Glomerular visceral epithelial cell (primary cell): Measurements from ENCODE around the gene PLEKHN1.
A peak's percentile ranks its signal among the peaks of the same experiment; 100 is the strongest.

ENCODE experiments used
- DNase-seq: peaks from one replicate; pipeline ENCODE4 v3.0.0-alpha.2; 2016; ENCODE audit errors: extremely low spot score

Gene PLEKHN1

DNA sequence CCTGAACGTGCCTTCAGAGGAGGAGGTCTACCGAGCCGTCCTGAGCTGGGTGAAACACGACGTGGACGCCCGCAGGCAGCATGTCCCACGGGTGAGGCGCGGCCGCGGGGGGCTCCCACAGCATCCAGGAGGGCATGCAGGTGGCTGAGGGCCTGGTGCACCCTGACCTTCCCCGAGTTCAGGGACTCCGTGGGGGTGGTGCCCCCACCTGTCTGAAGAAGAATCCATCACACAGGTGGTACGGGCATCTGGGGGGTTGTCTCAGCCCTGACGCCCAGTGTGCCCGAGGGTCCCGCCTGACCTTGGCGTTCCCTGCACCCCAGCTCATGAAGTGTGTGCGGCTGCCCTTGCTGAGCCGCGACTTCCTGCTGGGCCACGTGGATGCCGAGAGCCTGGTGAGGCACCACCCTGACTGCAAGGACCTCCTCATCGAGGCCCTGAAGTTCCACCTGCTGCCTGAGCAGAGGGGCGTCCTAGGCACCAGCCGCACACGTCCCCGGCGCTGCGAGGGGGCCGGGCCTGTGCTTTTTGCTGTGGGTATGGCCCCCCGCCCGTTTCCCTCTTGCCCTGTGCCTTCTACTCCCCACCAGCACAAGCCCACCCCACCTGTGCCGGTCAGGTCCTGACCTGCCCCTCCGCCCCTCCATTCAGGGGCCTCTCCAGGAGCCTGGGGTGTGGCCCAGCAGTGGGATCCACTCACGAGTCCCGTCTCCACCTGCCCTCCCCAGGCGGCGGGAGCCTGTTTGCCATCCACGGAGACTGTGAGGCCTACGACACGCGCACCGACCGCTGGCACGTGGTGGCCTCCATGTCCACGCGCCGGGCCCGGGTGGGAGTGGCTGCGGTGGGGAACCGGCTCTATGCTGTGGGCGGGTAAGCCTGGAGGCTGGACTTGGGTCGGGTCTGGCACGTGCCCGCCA, 3.6 kb upstream of the PLEKHN1 start:
- no peak for DNase-seq

DNA sequence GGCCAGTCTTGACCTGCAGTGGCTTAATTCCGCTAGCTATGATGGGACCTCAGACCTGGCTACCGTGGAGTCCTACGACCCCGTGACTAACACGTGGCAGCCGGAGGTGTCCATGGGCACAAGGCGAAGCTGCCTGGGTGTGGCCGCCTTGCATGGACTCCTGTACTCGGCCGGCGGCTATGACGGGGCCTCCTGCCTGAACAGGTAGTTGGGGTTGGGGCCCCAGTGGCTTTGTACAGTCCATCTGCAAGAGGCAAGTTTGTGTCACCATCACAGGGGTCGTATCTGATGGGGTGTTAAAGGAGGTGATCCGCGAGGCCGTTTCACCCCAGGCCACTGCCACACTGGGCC, 3.0 kb upstream of the PLEKHN1 start:
- no peak for DNase-seq

DNA sequence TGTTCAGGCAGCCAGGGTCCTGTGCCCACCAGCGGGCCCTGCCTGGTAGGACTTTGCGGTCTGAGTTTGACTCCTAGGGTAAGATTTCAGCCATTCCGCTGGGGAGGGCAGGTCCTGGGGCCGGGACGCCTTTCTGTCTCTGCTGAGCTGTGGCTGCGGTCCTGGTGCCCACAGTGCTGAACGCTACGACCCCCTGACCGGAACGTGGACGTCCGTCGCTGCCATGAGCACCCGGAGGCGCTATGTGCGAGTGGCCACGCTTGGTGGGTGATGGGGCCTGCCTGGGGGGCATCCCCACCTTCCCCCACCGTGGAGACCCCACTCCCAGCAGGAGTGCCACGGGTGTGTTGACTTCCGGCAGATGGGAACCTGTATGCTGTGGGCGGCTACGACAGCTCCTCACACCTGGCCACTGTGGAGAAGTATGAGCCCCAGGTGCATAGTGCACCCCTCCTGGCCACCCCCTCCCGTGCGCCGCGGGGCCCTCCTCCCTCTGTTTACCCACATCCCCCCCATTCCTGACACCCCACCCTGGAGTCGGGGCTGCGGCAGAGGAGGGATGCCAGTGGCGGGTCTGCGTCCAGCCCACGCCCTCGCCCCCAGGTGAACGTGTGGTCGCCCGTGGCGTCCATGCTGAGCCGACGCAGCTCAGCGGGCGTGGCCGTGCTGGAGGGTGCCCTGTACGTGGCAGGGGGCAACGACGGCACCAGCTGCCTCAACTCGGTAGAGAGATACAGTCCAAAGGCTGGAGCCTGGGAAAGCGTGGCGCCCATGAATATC, 2.3 kb upstream of the PLEKHN1 start:
- DNase-seq = no peak

DNA sequence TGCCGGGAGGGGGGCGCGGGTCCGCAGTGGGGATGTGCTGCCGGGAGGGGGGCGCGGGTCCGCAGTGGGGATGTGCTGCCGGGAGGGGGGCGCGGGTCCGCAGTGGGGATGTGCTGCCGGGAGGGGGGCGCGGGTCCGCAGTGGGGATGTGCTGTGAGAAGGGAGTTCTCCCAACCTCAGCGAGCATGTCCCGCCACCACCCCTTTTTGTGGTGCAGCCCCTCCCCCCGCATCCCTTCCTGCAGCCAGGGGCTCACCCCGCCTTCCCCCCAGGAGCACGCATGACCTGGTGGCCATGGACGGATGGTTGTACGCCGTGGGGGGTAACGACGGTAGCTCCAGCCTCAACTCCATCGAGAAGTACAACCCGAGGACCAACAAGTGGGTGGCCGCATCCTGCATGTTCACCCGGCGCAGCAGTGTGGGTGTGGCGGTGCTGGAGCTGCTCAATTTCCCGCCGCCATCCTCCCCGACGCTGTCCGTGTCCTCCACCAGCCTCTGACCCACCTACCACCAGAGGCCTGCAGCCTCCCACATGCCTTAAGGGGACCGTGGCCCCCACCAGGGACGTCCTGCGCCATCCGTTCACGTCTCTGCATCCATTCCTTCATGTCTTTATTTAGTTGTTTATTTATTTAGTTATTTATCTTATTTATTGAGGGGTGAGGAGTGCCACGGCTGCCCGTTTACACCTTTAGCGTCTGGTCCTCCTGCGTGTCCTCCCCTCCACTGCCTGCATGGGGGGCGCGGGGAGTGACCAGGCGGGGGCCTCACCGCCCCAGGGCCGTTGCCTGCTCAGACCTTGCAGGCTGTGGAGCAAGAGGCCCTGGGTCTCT, 1.4 kb upstream of the PLEKHN1 start:
- DNase-seq = no peak

DNA sequence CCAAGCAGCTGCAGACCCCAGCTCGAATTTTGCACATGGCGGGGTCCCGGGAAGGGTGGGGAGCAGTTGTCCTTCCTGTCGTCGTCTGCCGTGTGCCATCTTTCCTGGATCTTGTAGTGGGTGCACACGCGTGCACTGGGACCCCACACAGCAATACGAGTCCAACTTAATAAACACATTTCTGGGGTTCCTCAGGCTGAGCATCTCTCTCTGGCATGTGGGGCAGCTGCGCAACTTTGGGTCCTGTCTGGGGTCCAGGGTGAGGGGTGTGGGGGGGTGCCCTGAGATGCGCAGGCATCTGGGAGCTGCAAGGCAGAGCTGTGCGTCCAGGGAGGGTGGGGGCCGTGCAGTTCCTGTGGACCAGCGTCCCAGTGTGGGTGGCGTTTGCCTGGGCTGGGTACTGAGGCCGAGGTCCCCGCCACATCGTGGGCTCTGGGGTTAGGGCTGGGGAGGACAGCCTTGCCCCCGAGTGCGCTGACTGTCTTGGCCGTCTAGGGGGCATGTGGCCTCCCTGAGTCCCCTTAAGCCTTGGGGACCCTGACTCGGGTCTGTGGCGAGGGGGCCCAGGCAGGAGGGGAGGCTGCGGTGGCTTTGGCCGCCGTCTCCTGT, 652 bp upstream of the PLEKHN1 start:
- no peak for DNase-seq

DNA sequence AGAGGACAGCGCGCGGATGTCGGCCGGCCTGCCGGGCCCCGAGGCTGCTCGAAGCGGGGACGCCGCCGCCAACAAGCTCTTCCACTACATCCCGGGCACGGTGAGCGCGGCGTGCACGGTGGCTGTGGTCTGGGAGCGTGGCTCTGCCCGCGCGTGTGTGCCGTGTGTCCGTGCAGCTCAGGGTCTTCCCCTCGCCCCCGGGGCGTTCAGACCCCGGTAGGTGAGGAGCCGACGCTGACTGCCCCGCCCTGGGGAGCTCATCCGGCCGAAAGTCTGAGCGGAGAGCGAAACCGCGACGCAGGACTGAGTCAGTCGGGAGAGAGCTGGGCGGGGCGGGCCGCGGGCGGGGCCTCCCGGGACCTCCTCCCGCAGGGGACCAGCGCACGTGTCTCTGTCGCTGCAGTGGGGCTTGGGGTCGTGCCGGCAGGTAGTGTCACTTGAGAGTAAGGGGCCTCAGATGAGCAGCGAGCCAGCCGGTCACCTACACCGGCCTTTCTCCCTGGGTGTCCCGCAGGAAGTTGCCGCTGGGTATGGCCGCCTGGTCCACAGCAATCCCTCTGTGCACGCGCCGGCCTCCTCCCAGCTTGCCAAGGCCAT, 520 bp downstream of the PLEKHN1 start:
- peak; percentile 80 for DNase-seq

DNA sequence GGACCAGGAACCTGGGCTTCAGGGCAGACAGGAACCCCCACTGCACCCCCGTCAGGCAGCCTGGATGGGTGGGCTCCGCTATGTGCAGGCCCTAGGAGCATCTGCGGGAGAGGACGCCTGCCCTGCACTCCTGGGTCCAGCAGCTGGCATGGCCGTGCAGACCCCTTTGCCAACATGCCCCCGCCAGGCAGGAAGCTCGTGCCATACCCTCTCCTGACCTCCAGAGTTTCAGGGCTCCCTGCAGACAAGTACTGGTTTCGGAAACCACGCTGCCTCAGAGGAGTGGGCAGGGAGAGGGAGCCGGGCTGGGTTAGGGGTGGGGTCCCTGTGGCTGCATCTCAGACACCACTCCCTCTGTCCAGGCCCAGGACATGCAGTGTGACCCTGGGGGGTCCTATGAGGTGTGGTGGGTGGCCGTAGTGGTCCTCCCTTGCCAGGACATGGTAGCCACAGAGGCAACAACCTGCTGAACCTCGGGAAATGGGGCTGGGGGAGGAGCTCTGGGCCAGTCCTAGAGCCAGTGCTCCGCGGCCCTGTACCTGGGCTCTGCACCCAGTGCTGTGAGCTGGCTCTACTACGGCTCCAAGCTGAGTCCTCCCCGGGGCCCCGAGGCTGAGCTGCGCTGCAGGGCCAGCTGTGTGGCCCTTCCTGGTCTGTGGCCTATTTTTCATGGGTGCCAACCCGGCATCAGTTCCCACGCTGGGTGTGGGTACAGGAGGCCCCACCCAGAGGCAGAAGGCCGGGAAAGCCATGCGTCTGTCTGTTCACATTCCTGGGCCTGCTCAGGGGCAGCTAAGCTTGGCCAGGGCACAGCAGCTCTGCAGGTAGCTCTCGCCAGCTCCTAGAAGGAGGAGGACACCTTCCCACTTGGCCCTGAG, 1.4 kb downstream of the PLEKHN1 start:
- DNase-seq = no peak

DNA sequence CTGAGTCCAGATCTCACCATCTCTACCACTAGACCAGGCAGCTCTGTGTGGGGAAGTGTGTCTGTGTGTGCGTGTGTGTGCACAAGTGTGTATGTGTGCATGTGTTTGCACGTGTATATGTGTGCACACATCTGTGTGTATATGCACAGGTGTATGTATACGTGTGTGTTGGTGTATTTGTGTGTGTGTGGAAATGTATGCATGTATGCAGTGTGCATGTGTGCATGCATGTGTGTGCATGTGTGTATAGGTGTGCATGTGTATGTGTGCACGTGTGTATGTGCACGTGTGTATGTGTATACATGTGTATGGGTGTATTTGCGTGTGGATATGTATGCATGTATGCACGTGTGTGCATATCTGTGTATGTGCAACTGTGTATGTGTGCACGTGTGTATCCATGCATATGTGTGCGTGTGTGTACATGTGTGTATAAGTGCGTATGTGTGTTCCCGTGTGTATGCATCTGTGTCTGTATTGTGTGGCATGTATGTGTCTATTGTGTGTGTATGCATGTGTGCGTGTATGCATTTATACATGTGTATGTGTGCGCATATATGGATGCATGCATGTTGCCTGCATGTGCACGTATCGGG, 3.1 kb downstream of the PLEKHN1 start:
- DNase-seq = no peak

DNA sequence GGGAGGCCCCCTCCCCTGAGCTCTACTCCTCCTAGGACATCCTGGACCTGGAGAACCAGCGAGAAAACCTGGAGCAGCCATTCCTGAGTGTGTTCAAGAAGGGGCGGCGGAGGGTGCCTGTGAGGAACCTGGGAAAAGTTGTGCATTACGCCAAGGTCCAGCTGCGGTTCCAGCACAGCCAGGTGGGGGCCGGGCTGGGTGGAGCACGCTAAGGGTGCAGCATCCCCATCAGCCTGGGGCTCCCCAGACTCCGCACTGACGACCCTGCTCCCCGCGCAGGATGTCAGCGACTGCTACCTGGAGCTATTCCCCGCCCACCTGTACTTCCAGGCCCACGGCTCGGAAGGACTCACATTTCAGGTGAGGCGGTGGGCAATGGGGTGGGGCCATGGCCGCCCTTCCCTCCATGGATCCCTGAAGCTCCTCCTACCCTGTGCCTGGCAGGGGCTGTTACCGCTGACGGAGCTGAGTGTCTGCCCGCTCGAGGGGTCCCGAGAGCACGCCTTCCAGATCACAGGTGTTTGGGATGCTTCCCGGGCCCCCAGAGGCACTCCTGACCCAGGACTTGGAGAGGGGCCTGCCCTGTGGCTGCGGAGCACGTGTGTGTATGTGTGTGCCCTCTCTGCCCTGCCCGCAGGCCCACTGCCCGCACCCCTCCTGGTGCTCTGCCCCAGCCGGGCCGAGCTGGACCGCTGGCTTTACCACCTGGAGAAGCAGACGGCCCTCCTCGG, 4.1 kb downstream of the PLEKHN1 start:
- DNase-seq = no peak

DNA sequence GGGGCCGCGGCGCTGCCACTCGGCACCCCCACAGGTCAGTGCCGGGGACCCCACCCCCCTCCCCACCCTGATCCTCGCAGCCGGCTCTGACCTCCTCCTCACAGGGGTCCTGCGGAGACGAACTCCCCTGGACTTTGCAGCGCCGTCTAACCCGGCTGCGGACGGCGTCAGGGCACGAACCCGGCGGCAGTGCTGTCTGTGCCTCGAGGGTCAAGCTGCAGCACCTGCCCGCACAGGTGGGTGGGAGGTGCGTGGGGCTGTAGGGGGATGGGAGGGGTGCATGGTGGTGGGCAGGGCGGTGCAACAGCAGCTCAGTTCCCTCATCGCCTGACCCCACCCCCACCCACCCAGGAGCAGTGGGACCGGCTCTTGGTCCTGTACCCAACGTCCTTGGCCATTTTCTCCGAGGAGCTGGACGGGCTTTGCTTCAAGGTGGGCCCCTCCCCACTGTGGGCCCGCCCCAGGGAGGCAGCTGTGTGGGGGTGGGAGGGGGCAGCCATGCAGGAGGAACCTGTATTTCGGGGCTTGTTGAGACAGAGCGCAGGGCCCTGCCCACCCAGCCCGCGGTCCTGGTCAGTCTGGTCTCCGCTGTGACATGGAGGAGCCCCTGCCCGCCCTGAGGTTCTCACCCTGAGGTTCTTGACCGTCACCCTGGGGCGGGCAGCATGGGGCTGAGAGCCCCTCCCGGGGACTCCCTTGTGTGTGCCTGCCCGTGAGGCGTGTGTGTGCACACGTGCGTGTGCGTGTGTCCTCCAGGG, 4.9 kb downstream of the PLEKHN1 start:
- no peak for DNase-seq

DNA sequence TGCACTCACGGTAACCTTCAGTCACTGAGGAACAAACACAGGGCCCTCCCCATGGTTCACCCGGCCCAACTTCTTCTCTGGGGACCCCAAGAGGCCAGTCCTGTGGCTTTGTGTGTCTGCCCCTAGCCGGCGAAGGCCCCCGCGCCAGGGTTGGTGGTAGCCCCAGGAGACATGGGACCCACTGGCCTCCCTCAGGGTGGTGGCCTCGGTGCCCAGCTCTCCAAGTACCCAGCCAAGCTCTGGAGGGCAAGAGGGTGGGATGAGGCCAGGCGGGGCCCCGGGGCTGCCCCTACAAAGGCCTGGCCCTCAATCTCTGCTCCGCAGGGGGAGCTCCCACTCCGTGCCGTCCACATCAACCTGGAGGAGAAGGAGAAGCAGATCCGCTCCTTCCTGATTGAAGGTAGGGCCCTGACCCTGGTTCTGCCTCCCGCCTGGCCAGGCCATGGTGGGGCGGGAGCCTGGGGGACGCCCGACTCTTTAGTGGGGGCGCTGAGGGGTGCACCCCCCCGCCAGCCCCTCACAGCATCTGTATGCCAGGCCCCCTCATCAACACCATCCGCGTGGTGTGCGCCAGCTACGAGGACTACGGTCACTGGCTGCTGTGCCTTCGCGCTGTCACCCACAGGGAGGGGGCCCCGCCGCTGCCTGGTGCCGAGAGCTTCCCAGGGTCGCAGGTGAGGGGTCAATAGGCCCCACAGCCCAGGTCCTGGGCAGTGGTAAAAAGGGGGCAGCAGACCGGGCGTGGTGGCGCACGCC, 5.6 kb downstream of the PLEKHN1 start:
- no peak for DNase-seq

DNA sequence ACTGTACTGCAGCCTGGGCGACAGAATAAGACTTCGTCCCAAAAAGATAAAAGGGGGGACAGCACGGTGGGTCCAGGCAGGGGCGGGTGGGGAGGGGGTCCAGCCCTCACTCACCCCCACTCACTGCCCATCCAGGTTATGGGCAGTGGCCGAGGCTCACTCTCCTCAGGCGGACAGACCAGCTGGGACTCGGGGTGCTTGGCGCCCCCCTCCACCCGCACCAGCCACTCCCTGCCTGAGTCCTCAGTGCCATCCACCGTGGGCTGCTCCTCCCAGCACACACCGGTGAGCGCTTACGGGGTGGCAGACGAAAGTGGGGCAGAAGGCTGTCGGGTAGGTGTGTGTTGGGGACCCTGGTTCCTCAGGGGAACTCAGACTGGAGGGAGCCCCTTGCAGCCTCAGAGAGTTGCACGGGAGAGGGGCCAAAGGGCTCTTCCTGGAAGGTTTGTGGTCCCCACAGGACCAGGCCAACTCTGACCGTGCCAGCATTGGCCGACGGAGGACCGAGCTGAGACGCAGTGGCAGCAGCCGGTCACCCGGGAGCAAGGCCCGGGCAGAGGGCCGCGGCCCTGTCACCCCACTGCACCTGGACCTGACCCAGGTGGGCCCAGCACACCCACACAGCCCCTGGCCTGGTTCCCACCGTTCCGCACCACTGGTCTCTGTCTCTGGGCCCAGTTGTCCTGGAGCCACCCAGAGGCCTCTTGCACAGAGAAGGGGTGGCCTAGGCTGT, 6.6 kb downstream of the PLEKHN1 start:
- no peak for DNase-seq

DNA sequence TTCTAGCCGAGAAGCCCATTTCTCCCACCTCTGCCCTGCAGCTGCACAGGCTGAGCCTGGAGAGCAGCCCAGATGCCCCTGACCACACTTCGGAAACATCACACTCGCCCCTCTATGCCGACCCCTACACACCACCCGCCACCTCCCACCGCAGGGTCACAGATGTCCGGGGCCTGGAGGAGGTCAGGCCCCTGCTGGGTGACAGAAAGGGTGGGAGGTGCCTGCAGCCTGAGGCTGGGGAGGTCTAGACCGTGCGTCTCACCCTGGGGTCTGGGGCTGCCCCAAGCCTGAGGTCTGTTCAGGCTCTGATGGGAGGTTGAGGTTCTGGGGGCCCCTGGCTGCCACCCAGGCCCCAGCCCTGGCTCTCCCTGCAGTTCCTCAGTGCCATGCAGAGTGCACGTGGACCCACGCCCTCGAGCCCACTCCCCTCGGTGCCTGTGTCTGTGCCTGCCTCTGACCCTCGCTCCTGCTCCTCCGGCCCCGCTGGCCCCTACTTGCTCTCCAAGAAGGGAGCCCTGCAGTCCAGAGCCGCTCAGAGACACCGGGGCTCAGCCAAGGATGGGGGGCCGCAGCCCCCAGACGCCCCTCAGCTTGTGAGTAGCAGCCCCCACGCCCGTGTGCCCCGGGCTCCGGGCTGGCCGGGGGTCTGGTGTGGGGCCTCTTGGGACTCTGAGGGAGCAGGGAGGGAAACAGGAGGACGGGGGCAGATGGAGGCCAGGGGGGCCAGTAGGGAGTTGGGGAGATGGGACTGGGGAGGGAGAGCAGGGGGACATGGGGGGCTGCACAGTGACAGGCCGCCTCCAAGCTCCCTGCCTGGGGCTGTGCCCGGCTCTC, 7.4 kb downstream of the PLEKHN1 start:
- no peak for DNase-seq

DNA sequence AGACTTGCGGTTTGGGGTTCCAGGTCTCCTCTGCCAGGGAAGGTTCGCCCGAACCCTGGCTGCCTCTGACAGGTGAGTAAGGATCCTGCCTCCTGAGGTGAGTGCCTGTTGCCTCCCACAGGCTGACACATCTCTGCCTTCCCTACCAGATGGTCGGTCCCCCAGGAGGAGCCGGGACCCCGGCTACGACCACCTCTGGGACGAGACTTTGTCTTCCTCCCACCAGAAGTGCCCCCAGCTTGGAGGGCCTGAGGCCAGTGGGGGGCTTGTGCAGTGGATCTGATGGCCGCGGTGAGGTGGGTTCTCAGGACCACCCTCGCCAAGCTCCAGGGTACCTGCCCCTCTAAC, 8.0 kb downstream of the PLEKHN1 start:
- DNase-seq = no peak

DNA sequence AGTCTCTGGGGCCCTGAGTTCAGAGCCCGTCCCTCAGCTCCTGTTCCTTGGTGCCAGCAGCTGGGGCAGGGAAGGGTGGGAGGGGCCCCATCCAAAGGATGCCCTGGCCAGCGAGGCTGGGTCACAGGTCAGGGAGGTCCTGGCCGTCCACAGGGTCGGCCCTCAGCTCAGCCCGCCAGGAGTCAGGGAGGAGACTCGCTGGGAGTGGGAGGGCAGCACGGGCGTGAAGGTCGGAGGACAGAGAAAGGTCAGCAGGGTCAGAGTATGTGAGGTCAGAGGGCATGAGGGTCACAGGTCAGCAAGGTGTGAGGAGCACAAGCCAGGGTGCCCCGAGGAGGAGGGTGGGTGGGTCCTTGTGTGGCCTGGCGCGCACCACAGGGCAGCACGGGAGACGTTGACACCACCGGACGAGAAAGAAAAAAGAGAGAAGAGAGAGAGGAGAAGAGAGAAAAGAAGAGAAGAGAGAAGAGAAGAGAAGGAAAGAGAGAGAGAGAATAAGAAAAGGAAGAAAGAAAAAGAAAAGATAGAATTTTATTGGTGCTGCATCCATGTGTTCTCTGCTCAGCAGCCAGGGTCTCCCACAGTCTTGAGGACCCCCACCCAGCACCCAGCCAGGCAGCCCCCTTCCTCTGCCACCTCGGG, 8.5 kb downstream of the PLEKHN1 start:
- DNase-seq = no peak

DNA sequence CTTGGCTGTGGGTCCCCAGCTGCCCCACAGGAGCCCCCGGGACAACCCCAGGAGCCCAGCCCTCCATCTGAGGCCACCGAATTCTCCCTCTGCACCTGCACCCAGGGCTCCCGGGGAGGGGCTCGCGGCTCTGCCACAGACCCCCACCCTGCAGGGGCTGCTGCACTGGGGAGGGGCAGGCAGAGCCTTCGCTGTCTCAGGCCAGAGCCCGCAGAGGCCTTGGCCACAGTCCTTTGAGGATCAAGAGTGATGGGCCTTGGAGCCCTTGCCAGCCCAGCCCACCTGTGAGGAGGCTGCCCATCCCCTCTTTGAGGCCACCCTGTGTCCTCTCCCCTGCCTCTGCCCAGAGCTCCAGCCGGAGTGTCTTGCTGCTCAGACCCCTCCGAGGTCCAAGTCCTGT, 9.1 kb downstream of the PLEKHN1 start:
- DNase-seq = no peak
